TTC549 (cell line): ENCODE data around the gene ZNF844.
"Not testable (repeated sequence)": the region's sequence is repeated elsewhere in the genome, so short reads cannot be mapped to it uniquely, and the experiment has no call there.

ENCODE experiments used
- FAIRE-seq: peaks from 2 replicates; lab custom pipeline; 2012; peaks lifted over from hg19 to GRCh38; lab: Jason Lieb, UNC

Gene ZNF844

DNA sequence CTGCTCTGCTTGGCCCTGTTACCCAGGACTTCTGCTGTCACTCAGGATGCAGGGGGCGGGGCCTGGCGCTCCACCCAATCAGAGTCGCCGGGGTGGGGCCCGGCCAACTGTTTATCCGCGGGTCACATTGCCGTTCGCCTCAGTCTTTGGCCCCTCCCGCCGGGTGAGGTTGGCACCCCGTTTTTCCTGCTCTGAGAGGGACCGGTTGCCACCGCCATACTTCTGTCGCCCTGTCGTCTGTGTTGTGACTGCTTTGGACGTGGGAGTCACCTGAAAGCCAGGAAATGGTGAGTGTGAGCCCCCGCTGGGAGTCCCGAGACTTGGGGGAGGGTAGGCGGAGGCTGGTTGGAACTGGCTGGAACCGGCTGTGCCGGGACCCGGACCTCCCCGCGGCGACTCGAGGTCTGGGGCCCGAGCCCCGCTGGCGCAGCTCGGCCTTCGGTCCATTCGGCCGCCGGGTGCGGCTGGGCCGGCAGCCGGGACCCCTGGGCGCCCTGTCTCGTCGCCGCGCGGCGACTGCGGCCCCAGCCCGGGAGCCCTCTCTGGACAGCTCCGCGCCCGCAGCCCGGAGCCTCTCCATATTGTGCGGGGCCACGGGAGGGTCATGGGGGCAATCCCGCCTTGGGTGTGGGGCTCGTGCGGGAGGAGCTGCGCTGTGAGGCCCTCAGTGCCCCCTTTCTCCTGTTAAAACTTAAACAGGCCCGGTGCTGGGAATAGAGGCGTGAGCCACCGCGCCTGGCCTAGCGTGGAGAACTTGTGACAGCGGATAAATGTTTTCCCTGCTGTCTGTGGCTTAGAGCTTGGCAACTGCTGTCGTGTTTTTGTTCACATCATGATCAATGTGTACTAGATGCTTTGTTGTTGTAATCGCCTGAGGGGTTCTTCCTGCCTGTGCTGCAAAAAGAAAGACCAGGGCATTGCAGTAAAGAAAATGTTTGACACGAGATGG, at the start of gene ZNF844:
ZNF844 (plus strand) TSS at position 142 of the 949 bp plus-strand sequence; CDS start at position 285, 143 bp downstream.
- FAIRE-seq: no peak

DNA sequence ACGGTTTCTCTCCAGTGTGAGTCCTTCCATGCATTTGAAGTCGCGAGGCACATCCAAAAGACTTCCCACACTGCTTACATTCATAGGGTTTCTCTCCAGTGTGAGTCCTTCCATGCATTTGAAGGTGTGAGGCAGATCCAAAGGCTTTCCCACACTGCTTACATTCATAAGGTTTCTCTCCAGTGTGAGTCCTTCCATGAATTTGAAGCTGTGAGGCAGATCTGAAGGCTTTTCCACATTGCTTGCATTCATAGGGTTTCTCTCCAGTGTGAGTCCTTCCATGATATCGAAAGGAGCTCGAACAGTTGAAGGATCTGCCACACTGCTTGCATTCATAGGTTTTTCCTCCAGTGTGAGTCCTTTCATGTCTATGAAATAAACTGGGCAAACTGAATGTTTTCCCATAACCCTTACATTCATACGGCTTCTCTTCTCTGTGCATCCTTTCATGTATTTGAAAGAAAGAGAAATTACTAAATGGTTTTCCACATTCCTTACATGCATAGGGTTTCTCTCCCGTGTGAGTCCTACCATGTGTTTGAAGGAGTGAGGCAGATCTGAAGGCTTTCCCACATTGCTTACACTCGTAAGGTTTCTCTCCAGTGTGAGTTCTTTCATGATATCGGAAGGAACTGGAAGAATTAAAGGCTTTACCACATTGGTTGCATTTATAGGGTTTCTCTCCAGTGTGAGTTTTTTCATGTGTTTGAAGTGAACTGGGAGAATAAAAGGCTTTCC, 49.3 kb upstream of the ZNF844 start:
- FAIRE-seq: no peak

DNA sequence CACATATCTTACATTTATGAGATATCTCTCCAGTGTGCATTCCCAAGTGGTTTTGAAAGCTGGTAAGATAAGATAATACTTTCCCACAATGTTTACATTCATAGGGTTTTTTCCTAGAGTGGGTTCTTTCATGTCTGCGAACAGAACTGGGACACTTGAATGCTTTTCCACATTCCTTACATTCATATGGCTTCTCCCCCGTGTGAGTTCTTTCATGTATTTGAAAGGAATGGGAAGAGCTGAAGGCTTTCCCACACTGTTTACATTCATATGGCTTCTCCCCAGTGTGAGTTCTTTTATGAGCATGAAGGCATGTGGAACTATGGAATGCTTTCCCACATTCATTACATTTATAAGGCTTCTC, 48.8 kb upstream of the ZNF844 start:
- no peak for FAIRE-seq

DNA sequence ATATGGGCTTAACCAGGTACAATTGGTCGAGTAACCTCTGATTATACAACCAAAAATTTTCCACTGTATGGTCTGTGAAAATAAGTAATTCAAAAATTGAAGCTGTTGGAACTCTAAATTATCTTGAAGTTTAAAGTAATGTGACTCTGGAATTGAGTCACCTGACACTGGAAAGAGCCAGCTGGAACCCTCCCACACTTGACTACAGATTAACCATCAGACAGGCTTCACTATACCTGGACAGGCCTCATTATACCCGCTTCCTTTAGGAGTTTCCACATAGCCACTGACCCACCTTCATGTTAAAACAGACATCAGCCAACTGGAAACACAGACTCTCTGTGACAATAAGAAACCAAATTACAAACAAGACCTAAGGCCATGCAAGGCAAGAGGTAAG, 30.3 kb upstream of the ZNF844 start:
- no peak for FAIRE-seq

DNA sequence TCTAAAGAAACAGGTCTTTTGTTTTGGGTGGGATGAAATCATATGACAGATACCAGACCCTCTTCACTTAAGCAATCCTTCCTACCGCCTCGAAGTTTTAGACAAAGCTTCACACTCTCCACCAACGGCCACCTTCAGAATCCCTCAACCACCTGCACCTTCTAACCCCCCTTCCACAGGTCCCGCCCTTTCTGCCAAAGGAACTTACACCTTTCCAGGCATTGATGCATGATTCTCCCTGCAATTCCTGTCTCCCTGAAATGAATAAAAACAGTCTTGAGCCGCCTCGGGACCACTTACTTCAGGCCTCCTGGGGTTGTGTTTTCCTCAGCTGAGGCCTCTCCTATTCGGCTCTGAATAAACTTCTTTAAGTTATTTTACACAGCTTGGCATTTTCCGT, 29.9 kb upstream of the ZNF844 start:
- no peak for FAIRE-seq

DNA sequence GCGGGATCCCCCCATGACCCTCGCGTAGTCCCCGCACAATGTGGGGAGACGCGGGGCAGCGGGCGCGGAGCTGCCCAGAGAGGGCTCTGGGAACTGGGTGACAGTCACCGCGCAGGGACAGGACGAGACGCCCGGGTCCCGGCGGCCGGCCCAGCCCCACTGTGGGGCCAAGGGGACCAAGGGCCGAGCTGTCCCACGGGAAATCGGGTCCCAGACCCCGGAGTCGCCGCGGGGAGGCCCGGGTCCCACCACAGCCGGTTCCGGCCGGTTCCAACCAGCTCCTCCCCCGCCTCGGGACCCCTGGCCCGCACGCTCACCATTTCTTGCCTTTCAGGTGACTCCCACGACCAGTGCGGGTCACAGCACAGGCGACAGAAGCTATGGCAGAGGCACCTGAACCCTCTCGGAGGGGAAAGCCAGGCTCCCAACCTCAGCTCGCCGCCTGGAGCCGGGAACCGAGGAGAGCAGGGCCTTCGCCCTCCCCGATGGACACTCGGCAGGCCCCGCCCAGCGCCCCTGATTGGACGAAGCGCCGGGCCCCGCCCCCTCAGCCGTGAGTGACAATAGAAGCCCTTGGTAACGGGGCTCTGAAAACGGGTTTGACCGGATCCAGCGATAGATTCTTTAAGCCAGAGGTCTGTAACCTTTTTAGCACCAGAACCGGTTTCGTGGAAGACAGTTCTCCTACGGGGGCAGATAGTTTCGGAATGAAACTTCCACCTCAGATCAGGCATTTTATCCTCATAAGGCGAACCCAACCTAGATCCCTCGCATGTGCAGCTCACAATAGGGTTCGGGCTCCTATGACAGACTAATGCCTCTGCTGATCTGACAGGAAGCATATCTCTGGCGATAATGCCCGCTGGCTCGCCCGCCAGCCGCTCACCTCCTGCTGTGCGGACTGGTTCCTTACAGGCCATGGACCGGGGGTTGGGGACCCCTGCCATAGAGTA, 29.0 kb upstream of the ZNF844 start, which contains the start of gene ZNF433:
ZNF433 (minus strand) TSS at position 460 of the 953 bp plus-strand sequence; CDS start at position 320, 140 bp downstream.
- FAIRE-seq: peak; percentile 31

DNA sequence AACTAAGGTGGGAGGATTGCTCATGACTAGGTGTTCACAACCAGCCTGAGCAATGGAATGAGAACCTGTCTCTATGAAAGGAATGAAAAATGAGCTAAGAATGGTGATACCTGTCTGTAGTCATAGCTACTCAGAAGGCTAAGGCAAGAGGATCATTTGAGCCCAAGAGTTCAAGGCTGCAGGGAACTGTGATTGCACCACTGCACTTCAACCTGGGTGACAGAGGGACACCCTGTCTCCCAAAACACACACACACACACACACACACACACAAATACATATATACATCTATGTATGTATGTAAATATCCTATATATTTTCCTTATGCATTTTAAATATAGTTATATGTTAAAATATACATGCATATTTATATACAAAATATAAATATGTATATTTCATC, 21.6 kb upstream of the ZNF844 start:
- no peak for FAIRE-seq

DNA sequence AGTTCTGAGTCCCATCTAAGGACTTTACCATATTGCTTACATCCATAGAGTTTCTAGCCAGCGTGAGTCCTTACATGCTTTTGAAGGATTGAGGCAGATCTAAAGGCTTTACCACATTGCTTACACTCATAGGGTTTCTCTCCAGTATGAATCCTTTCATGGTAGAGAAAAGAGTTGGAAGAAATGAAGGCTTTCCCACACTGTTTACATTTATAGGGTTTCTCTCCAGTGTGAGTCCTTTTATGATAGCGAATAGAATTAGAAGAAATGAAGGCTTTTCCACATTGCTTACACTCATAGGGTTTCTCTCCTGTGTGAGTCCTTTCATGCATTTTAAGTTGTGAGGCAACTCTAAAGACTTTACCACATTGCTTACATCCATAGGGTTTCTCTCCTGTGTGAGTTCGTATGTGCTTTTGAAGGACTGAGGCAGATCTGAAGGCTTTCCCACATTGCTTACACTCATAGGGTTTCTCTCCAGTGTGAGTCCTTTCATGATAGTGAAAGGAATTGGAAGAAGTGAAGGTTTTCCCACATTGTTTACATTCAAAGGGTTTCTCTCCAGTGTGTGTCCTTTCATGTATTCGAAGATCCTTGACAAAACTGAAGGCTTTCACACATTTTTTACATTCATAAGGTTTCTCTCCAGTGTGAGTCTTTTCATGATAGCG, 20.6 kb upstream of the ZNF844 start:
- no peak for FAIRE-seq

DNA sequence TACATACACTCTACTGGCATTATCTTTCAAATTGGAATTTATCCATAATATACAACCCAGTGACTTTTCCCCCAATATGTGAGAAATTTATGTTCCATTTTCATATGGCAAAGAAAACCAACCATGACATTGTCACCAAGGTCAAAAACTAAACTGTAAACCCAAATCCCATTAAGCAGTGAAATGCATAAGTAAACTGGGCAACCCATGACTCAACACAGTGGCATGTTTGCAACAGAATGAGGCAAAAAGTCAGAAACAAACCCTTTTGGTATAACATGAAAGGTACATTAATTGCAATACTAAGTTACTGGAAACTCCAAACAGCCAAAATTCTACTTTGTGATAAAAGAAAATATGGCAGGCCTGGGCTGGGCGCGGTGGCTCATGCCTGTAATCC, 16.7 kb upstream of the ZNF844 start:
- no peak for FAIRE-seq

DNA sequence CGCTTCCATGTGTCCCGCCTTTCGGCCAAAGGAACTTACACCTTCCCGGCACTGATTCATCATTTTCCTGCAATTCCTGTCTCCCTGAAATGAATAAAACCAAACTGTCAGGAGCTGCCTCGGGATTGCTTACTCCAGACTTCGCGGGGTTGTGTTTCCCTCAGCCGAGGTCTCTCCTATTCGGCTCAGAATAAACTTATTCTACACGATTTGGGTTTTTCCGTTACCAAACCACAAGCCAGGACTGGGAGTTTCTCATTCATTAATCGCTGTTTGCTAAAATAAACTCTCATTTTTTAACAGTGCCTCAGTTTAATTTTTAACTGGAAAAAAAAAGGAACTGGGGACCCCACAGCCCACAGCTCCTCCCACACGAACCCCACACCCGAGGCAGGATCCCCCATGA, 12.4 kb upstream of the ZNF844 start:
- no peak for FAIRE-seq

DNA sequence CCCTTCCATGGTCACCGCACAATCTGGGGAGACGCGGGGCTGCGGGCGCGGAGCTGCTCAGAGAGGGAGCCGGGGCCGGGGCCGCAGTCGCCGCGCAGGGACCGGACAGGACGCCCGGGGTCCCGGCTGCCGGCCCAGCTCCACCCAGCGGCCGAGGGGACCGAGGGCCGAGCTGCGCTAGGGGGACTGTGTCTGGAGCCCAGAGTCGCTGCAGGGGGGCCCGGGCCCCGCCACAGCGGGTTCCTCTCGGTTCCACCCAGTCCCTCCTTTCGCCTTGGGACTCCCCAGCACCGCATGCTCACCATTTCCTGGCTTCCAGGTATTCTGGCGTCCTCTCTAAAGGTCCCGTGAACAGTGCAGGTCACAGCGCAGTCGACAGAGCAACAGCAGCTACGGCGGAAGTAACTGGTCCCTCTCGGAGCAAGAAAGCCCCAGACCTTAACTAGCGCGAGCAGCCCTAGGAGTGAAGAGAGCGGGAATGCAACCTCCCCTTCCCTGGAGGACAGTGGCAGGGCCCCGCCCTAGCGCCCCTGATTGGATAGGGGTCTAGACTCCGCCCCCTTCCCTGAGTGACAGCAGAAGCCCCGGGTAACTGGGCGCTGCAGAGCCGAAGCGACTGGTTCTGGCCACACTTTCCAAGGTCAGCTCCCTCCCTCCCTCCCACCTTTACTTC, 11.9 kb upstream of the ZNF844 start, which contains the start of gene ZNF878:
ZNF878 (minus strand) TSS at position 465 of the 673 bp plus-strand sequence; CDS start at position 305, 160 bp downstream.
- peak; percentile 53 for FAIRE-seq

DNA sequence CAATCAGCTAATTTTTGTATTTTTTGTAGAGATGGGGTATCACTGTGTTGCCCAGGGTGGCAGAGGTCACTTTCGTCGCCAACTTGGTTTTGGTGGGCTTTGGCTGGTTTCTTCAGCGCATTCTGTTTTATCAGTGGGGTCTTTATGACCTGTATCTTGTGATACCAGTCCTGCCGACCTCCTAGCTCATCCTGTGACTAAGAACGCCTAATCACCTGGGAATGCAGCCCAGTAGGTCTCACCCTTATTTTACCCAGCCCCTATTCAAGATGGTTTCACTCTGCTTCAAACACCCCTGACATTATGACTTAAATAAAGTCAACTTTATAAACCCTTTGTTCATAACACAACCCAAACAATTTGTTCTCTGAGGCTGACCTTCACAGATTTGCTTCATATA, 8.7 kb upstream of the ZNF844 start:
- FAIRE-seq: no peak

DNA sequence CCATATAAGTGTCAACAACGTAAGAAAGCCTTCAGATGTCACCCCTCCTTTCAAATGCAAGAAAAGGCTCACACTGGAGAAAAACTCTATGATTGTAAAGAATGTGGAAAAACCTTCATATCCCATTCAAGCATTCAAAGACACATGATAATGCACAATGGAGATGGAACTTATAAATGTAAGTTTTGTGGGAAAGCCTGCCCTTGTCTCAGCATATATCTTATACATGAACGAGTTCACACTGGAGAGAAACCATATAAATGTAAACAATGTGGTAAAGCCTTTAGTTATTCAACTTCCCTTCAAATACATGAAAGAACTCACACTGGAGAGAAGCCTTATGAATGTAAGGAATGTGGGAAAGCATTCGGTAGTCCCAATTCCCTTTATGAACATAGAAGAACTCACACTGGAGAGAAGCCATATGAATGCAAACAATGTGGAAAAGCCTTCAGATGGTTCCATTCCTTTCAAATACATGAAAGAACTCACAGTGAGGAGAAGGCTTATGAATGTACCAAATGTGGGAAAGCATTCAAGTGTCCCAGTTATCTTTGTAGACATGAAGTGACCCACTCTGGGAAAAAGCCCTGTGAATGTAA, 11.1 kb downstream of the ZNF844 start:
- FAIRE-seq: no peak

DNA sequence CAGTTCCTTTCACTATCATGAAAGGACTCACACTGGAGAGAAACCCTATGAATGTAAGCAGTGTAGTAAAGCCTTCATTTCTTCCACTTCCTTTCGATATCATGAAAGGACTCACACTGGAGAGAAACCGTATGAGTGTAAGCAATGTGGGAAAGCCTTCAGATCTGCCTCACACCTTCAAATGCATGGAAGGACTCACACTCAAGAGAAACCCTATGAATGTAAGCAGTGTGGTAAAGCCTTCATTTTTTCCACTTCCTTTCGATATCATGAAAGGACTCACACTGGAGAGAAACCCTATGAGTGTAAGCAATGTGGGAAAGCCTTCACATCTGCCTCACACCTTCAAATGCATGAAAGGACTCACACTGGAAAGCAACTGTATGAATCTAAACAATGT, 11.8 kb downstream of the ZNF844 start:
- FAIRE-seq: not testable (repeated sequence)

DNA sequence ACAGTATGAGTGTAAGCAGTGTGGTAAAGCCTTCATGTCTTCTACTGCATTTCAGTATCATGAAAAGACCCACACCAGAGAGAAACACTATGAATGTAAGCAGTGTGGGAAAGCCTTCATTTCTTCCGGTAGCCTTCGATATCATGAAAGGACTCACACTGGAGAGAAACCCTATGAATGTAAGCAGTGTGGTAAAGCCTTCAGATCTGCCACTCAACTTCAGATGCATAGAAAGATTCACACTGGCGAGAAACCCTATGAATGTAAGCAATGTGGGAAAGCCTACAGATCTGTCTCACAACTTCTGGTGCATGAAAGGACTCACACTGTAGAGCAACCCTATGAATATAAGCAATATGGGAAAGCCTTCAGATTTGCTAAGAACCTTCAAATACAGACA, 12.8 kb downstream of the ZNF844 start:
- FAIRE-seq: no peak

DNA sequence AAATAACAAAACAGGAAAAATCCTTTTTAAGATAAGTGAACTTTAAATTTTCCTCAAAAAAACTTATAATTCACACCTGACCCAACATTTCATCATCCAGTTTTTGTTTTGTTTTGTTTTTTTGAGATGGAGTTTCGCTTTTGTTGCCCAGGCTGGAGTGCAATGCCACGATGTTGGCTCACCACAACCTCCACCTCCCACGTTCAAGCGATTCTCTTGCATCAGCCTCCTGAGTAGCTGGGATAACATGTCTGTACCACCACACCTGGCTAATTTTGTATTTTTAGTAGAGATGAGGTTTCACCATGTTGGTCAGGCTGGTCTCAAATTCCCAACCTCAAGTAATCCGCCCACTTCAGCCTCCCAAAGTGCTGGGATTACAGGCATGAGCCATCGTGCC, 18.8 kb downstream of the ZNF844 start:
- FAIRE-seq: not testable (repeated sequence)

DNA sequence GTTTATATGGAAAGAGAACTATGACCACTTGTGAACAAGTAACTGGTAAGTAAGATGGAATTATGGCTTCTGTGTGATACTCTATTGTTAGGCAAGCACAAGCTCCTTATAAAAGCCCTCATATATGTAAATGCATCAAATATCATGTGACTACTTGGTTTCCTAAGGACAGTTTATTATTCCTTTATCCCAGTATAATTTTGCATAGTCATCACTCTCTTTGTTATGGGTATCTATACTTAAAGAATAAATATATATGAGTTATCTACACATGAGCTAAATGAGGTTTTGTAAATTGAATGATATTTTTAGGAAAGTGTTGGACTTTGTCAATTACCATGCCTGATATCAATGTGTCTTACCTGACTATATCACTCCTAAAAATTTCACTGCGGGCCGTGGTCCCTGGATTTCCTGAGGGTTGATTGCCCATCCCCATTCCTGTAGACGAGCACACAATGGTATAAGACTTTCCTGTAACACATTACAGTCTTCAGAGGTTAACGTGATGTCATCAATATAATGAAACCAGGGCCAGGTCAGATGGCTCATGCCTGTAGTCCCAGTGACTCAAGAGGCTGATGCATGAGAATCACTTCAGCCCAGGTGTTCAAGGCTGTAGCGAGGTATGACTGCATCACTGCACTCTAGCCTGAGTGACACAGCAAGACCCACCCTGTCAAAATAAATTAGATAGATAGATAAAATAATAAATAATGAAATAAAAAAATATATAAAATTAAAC, 20.7 kb downstream of the ZNF844 start:
- no peak for FAIRE-seq

DNA sequence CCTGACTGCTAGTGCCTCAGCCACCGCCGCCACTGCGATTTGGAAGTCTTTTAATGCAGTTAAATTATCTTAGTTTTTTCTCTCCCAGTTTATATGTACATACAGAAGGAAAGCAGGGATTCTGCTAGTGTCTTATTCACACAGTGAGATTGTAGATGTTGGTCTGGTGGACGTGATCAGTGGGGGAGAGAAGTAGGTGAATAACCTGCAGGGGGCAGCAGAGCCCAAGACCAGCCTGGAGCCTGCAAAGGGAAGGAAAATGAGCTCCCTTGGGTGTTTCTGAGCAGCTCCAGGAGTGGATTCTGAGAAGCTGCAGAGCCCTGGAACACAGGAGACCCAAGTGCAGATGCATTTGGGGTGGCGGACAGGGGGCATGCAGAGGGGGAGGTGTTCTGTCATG, 26.3 kb downstream of the ZNF844 start:
- no peak for FAIRE-seq

DNA sequence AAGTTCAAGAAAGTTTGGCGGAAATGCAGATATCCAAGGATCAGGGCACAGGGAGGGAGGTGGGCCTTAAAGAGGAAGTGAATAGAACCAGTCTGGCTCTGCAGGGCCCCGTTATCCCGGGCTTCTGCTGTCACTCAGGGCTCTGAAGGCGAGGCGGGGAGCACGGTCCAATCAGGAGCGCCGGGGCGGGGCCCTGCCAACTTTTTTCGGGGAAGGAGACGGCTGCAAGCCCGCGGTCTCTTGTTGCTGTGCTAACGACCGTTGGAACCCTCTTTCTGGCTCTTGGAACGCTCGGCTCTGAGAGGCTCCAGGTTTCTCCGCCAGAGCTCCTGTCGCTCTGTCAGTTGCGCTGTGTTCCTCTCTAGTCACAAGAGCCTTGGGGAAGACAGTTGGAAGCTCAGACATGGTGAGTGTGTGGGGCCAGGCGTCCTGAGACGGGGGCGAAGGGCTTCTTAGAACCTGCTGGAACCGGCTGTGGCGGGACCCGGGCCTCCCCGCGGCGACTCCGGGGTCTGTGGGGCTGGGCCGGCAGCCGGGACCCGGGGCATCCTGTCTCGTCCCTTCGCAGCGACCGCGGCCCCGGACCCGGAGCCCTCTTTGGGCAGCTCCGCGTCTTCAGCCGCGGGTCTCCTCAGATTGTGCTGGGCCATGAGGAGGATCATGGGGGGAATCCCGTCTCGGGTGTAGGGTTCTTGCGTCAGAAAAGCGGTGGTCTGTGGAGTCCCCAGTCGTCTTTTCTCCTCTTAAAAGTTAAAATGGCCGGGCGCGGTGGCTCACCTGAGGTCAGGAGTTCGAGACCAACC, 27.7 kb downstream of the ZNF844 start:
- peak; percentile 81 for FAIRE-seq
